Measurements from ENCODE around the gene PLEKHB2.
"Not testable (repeated sequence)": the region's sequence is repeated elsewhere in the genome, so short reads cannot be mapped to it uniquely, and the experiment has no call there.

DNA sequence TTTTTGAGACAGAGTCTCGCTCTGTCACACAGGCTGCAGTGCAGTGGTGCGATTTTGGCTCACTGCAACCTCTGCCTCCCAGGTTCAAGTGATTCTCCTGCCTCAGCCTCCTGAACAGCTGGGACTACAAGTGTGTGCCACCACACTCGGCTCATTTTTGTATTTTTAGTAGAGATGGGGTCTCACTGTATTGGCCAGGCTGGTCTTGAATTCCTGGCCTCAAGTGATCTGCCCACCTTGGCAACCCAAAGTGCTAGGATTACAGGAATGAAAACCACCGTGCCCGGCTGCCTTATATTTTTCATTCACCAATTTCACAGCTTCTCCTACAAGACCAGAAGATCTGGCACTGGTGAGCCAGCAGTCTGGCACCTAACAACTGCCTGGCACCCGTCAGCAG lies 37.0 kb upstream of the PLEKHB2 start:
- TF ChIP-seq, protein P1, sequence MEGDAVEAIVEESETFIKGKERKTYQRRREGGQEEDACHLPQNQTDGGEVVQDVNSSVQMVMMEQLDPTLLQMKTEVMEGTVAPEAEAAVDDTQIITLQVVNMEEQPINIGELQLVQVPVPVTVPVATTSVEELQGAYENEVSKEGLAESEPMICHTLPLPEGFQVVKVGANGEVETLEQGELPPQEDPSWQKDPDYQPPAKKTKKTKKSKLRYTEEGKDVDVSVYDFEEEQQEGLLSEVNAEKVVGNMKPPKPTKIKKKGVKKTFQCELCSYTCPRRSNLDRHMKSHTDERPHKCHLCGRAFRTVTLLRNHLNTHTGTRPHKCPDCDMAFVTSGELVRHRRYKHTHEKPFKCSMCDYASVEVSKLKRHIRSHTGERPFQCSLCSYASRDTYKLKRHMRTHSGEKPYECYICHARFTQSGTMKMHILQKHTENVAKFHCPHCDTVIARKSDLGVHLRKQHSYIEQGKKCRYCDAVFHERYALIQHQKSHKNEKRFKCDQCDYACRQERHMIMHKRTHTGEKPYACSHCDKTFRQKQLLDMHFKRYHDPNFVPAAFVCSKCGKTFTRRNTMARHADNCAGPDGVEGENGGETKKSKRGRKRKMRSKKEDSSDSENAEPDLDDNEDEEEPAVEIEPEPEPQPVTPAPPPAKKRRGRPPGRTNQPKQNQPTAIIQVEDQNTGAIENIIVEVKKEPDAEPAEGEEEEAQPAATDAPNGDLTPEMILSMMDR (IDR thresholded peaks at IDR 0.05; ENCODE audit: low read length): not testable (repeated sequence)
- TF ChIP-seq EZH2 (optimal IDR thresholded peaks at IDR 0.05; ENCODE audit: low read depth, low read length); EZH2phosphoT487 (IDR thresholded peaks at IDR 0.05; ENCODE audit: low read length): not testable (repeated sequence)

All from MM.1S (cell line).